GM12878 (cell line): ENCODE measurements around the gene PDGFA. TPM values are rescaled to one million over a fixed set of nuclear protein-coding genes. Genes with fewer than 3 reads are reported as not detected.

Experiments
- ATAC-seq: fragments of 200-7000 bp; cut with Tn5 transposase; 3 replicates; pipeline ENCODE4 v1.9.1; 2020; ENCODE audit warnings: mild to moderate bottlenecking, moderate library complexity
- BruUV-seq: library from RNA; stranded (reverse); fragments of 400-500 nt; replicated peaks from 2 replicates; lab custom pipeline; 2021; lab: Mats Ljungman, UMichigan
- CTCF ChIA-PET: fragments of 300-600 bp; sonication (Branson Sonifier 250); formaldehyde crosslinking; extraction: SDS; loops from one replicate; lab custom pipeline; 2021; ENCODE audit warnings: inconsistent platforms; lab: Yijun Ruan, JAX
- POLR2A ChIA-PET: fragments of 350-600 bp; formaldehyde crosslinking; extraction: SDS; loops from one replicate; lab custom pipeline; 2021; ENCODE audit warnings: inconsistent platforms; lab: Charles Lee
- RAD21 ChIA-PET: fragments of 300-600 bp; sonication (Branson Sonifier 250); formaldehyde crosslinking; loops from one replicate; lab custom pipeline; 2023; ENCODE audit warnings: antibody characterized with exemption; ENCODE audit not compliant: unreplicated experiment; lab: Charles Lee
- SMC1A ChIA-PET: fragments of 300-600 bp; sonication (Branson Sonifier 250); formaldehyde crosslinking; loops from one replicate; lab custom pipeline; 2023; ENCODE audit not compliant: unreplicated experiment, uncharacterized antibody; lab: Charles Lee
- DNase-seq: peaks from one replicate; pipeline ENCODE4 v3.0.0-alpha.2; 2011; ENCODE audit warnings: low read depth, low spot score
- FAIRE-seq: peaks from 3 replicates; lab custom pipeline; 2011; peaks lifted over from hg19 to GRCh38; lab: Jason Lieb, UNC
- H2AFZ ChIP-seq: 2 replicates; pipeline ENCODE4 v1.6.0; 2011; ENCODE audit warnings: low read depth, low read length, control low read depth; ENCODE audit not compliant: control insufficient read depth
- H3K27ac ChIP-seq: 2 replicates; pipeline ENCODE4 v1.5.1; 2011; ENCODE audit warnings: control low read depth; ENCODE audit not compliant: control insufficient read depth, insufficient read depth
- H3K27me3 ChIP-seq, 2 experiments: replicated peaks in 1 of 2; 2 replicates each; pipeline versions ENCODE4 v1.6.0 to v1.6.1; 2011; ENCODE audit warnings: low read length in 1 of 2; ENCODE audit not compliant: control insufficient read depth in 2 of 2, insufficient read depth in 2 of 2
- H3K36me3 ChIP-seq, 2 experiments: 2 replicates each; pipeline ENCODE4 v1.5.1; 2011; ENCODE audit warnings: low read length in 1 of 2; ENCODE audit not compliant: control insufficient read depth in 2 of 2, insufficient read depth in 2 of 2
- H3K4me1 ChIP-seq: 2 replicates; pipeline ENCODE4 v1.6.1; 2011; ENCODE audit warnings: mild to moderate bottlenecking, low read length, moderate library complexity, mixed read lengths; ENCODE audit not compliant: control insufficient read depth, insufficient read depth
- H3K4me2 ChIP-seq: 2 replicates; pipeline ENCODE4 v1.6.0; 2011; ENCODE audit warnings: control low read depth; ENCODE audit not compliant: control insufficient read depth, insufficient read depth
- H3K4me3 ChIP-seq: fragments of 200-600 bp; sonication (generic); 2 replicates; pipeline ENCODE4 v1.5.1; 2016
- H3K79me2 ChIP-seq: 2 replicates; pipeline ENCODE4 v1.6.0; 2011; ENCODE audit warnings: low read length; ENCODE audit not compliant: control insufficient read depth, insufficient read depth
- H3K9ac ChIP-seq: 2 replicates; pipeline ENCODE4 v1.8.0; 2011; ENCODE audit warnings: low read length, control low read depth, mixed read lengths; ENCODE audit not compliant: control insufficient read depth, insufficient read depth
- H3K9me3 ChIP-seq: replicated peaks from 3 replicates; pipeline ENCODE4 v1.5.1; 2011; ENCODE audit warnings: mild to moderate bottlenecking, low read length; ENCODE audit not compliant: control insufficient read depth, insufficient read depth
- H4K20me1 ChIP-seq: 2 replicates; pipeline ENCODE4 v1.6.0; 2011; ENCODE audit not compliant: control insufficient read depth, insufficient read depth
- BCL3 ChIP-seq: IDR thresholded peaks from 2 replicates; pipeline ENCODE4 v1.6.1; 2011; ENCODE audit warnings: borderline replicate concordance, low read depth, mild to moderate bottlenecking, moderate library complexity, low read length; ENCODE audit not compliant: insufficient read depth, poor library complexity, severe bottlenecking
- CEBPZ ChIP-seq: fragments of 150-350 bp; IDR thresholded peaks from 2 replicates; pipeline ENCODE4 v1.6.1; 2016; ENCODE audit warnings: low read depth, low read length
- E2F8 ChIP-seq: fragments of 450-650 bp; IDR thresholded peaks from 2 replicates; pipeline ENCODE4 v1.6.1; 2018; ENCODE audit warnings: mild to moderate bottlenecking, low read depth, moderate library complexity; ENCODE audit not compliant: partially characterized antibody
- EZH2 ChIP-seq: IDR thresholded peaks from 2 replicates; pipeline ENCODE4 v1.6.1; 2012; ENCODE audit warnings: low read depth, mild to moderate bottlenecking, control low read depth, inconsistent platforms, low read length, borderline replicate concordance; ENCODE audit not compliant: control insufficient read depth
- IKZF2 ChIP-seq, 2 experiments: fragments of 450-650 bp; IDR thresholded peaks; 2 replicates each; pipeline ENCODE4 v1.6.1; 2017; ENCODE audit warnings: mild to moderate bottlenecking in 2 of 2, moderate library complexity in 2 of 2
- NR2C1 ChIP-seq: fragments of 450-650 bp; IDR thresholded peaks from 2 replicates; pipeline ENCODE4 v1.6.1; 2017; ENCODE audit warnings: antibody characterized with exemption, mild to moderate bottlenecking, moderate library complexity
- ZBTB4 ChIP-seq: fragments of 450-650 bp; formaldehyde crosslinking; IDR thresholded peaks from 2 replicates; pipeline ENCODE4 v1.4.0; 2022; ENCODE audit warnings: mild to moderate bottlenecking, moderate library complexity
- WGBS: methylation state at CpG from one replicate; pipeline ENCODE4 v1.1.6; 2016; ENCODE audit warnings: low lambda C conversion rate; ENCODE audit not compliant: insufficient replicate concordance, insufficient coverage; ENCODE audit errors: missing lambda C conversion rate; 5-methylcytosine and 5-hydroxymethylcytosine counted together
- in situ Hi-C: fragments of 300-500 bp; cut with MboI; formaldehyde crosslinking; loops from 9 replicates; pipeline ENCODE4 v1.14.3; 2018; ENCODE audit warnings: mixed read lengths
- intact Hi-C: fragments of 100-400 bp; cut with micrococcal nuclease; formaldehyde crosslinking; loops from one replicate; pipeline ENCODE4 v1.14.2; 2022; ENCODE audit not compliant: unreplicated experiment
- polyA plus RNA-seq, 11 experiments: library from polyadenylated mRNA; depleted of rRNA in 4 of 11; unstranded in 6 of 11; stranded (reverse) in 5 of 11; fragments of >200 nt; fragmentation: Nextera tagmentation in 4 of 11; fragmentation: Illumina TruSeq in 1 of 11; extraction: Ambion mirVana in 4 of 11; extraction: Trizol in 1 of 11; gene quantifications; 1 replicate in 1 of 11; 2 replicates in 10 of 11; pipeline versions ENCODE4 v1.2.1 to v1.2.3, GENCODE V29; 2011 to 2016; ENCODE audit warnings: inconsistent platforms in 2 of 11, missing spikeins in 2 of 11, low read depth in 1 of 11
- total RNA-seq, 4 experiments: library from RNA; depleted of rRNA in 3 of 4; stranded (reverse); fragments of >200 nt in 3 of 4; fragmentation: Illumina TruSeq in 1 of 4; extraction: Trizol in 1 of 4; gene quantifications; 2 replicates each; pipeline versions ENCODE4 v1.2.1 to v1.2.3, GENCODE V29; 2013 to 2021

Gene PDGFA
- total and polyA plus RNA-seq, 10 of the 15 experiments (the other 5 are each of a cell fraction or from before 2014, with no cell fraction given): 2.5 to 10.0 (median 5.6) TPM

- TF ChIP-seq ZBTB4 (CRISPR knock-in tag) (no peak), EZH2 (no peak)
These were observed 22.6 kb upstream of the PDGFA start (continued) for GRCh38 chr7:542131-542712.

GRCh38 chr7:541661-542060 lies 22.0 kb upstream of the PDGFA start:
- SMC1A ChIA-PET: no interaction called here
- DNase-seq (no peak), ATAC-seq (no peak), FAIRE-seq (no peak)
- POLR2A ChIA-PET: no interaction called here
- WGBS: 73% methylated on average over 17 of the region's 17 CpGs
- Histone ChIP-seq H3K9me3 (no peaks in the 10 kb centered on the region; the same call in 2 of the 3 replicates), H3K27me3 (no peaks in the 10 kb centered on the region), H2AFZ (no peak overlapping the region), H3K27ac (no peak overlapping the region), H3K4me1 (no peaks in the 10 kb centered on the region), H4K20me1 (no peaks in the 10 kb centered on the region), H3K36me3 (no peaks in the 10 kb centered on the region), H3K4me3 (no peak overlapping the region), H3K79me2 (no peaks in the 10 kb centered on the region), H3K4me2 (no peak overlapping the region), H3K9ac (no peak overlapping the region)
- intact Hi-C loops (no loop called here), in situ Hi-C loops (no loop called here)
- no peak for TF ChIP-seq CEBPZ
- no peak for TF ChIP-seq NR2C1
- no peak for TF ChIP-seq E2F8
- TF ChIP-seq BCL3: no peak
- no peak for TF ChIP-seq IKZF2 (IDR thresholded peaks at IDR 0.05)
- no peak for TF ChIP-seq EZH2
- CTCF ChIA-PET: no interaction called here
- BruUV-seq: no TSS peak
- RAD21 ChIA-PET: no interaction called here
